Measurements from ENCODE around the gene DNPEP. TPM values are rescaled to one million over a fixed set of nuclear protein-coding genes. Genes with fewer than 3 reads are reported as not detected.

Gene DNPEP
- total RNA-seq, 2 donors from 2014 or later = 42.7 to 51.2 TPM

DNA sequence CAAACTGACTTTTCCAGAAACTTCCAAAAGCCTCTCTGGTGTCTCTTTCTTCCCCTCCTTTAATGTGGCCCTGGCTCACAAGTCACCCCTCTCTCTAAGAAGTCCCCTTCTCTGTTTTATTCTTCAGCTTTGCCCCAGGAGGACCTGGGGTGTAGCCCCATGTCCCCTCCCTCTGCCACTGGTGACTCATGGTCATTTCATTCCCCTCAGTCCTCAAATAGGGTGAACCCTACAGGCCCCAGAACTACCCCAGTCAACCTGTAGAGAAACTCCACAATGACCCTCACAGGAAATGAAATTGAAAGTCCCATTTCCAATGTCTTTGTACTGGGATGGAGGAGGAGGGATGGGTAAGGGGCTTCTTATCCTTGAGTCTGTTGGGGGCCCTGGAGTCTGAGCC is 40.8 kb upstream of the DNPEP start:
- Histone ChIP-seq H3K36me3 (peaks cover 5% of the 10 kb centered on the region), H3K27me3 (replicated peaks; ENCODE audit: insufficient read depth) (no peaks in the 10 kb centered on the region), H3K9me3 (no peaks in the 10 kb centered on the region), H3K4me1 (ENCODE audit: control insufficient read depth in 1 of 2, low read depth in 2 of 2) (peaks cover 3 to 37% of the 10 kb centered on the region in 2 donors), H3K27ac (peak overlapping the region; percentile 40 to 74), H3K4me3 (no peak overlapping the region)
- DNase-seq (ENCODE audit: low spot score) (no peak), ATAC-seq (ENCODE audit: insufficient number of reproducible peaks, low FRiP score, low read depth) (no peak)
- TF ChIP-seq, protein P1, sequence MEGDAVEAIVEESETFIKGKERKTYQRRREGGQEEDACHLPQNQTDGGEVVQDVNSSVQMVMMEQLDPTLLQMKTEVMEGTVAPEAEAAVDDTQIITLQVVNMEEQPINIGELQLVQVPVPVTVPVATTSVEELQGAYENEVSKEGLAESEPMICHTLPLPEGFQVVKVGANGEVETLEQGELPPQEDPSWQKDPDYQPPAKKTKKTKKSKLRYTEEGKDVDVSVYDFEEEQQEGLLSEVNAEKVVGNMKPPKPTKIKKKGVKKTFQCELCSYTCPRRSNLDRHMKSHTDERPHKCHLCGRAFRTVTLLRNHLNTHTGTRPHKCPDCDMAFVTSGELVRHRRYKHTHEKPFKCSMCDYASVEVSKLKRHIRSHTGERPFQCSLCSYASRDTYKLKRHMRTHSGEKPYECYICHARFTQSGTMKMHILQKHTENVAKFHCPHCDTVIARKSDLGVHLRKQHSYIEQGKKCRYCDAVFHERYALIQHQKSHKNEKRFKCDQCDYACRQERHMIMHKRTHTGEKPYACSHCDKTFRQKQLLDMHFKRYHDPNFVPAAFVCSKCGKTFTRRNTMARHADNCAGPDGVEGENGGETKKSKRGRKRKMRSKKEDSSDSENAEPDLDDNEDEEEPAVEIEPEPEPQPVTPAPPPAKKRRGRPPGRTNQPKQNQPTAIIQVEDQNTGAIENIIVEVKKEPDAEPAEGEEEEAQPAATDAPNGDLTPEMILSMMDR (IDR thresholded peaks at IDR 0.05) = no peak

DNA sequence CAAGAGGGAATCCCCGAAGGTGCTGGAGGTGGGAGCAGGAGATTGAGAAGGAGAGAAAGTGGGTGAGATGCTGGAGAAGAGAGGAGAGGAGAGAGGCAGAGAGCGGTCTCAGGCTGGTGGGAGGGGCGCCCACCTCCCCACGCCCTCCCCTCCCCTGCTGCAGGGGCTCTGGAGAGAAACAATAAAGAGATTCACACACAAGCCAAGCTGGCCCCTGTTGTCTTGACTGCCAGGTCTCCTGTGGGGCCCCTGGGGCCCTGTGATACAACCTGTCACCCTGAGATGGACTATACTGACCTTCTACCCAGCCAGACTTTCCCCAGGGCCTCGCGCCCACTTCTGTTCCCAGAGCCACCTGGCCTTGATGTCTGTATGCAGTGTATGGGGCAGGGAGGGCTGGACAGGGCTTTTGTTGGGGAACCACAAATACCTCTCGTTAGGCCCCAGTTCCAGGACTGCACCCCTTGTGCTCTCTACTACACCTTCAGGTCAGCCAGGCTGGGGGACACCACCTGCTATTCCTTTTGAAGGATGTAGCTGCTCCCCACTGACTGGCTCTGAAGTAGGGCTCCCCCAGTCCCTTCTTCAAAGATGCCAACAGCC is 38.9 kb upstream of the DNPEP start:
- no peak for ATAC-seq (ENCODE audit: insufficient number of reproducible peaks, low FRiP score, low read depth)
- TF ChIP-seq, protein P1 (IDR thresholded peaks at IDR 0.05) = no peak
- Histone ChIP-seq H3K36me3 (peaks cover 5% of the 10 kb centered on the region), H3K27ac (no peak overlapping the region), H3K9me3 (no peaks in the 10 kb centered on the region), H3K4me1 (ENCODE audit: control insufficient read depth in 1 of 2, low read depth in 2 of 2) (peaks cover 3 to 41% of the 10 kb centered on the region in 2 donors), H3K4me3 (no peak overlapping the region), H3K27me3 (replicated peaks; ENCODE audit: insufficient read depth) (no peaks in the 10 kb centered on the region)
- DNase-seq (ENCODE audit: low spot score) = no peak

DNA sequence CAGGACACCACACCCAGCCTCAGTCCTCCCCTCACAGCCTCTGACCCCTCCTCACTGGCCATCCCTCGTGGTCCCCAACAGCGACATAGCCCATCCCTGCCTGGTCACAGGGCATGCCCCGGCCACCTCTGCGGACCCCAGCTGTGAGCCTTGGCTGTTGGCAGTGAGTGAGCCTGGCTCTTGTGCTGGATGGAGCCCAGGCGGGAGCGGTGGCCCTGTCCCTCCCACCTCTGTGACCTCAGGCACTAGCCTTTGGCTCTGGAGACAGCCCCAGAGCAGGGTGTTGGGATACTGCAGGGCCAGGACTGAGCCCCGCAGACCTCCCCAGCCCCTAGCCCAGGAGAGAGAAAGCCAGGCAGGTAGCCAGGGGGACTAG is 38.3 kb upstream of the DNPEP start:
- ATAC-seq (ENCODE audit: insufficient number of reproducible peaks, low FRiP score, low read depth) (no peak), DNase-seq (ENCODE audit: low spot score) (no peak)
- TF ChIP-seq, protein P1 (IDR thresholded peaks at IDR 0.05) = no peak
- Histone ChIP-seq H3K27ac (no peak overlapping the region), H3K36me3 (peaks cover 5% of the 10 kb centered on the region), H3K4me1 (ENCODE audit: control insufficient read depth in 1 of 2, low read depth in 2 of 2) (peaks cover 3 to 36% of the 10 kb centered on the region in 2 donors), H3K9me3 (no peaks in the 10 kb centered on the region), H3K4me3 (no peak overlapping the region), H3K27me3 (replicated peaks; ENCODE audit: insufficient read depth) (no peaks in the 10 kb centered on the region)

DNA sequence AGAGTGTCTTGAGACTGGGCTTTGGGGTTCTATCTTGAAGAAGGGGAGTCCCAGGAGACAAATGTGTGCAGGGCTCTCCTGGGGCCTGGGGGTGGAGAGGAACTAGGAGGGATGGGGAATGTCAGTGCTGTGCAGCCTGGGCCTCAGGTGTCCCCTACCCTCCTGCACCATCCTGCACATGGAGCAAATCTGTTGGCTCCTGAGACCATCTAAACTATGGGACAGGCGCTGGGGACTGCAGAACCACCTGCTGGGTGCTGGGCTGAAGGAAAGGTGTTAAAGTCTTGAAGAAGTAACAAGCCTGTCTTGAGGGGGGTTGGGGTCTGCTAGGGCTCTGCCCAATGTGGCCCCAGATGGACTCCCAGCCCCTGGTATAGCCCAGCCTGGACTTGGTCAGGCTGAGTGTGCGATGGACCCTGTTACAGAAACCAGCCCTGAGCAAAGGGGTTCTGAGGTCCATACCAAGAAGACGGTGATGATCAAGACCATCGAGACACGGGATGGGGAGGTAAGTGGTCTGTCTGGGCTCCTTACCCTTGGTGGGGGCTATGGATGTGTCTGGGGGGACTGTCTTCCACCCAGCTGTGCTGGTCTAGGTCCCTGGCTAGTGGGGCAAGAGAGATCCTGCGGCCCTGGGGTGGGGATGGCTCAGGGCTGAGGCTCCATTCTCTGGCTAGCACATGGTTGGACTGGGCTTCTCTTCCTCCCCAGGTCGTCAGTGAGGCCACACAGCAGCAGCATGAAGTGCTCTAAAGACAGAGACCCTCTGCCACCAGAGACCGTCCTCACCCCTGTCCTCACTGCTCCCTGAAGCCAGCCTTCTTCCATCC is 37.7 kb upstream of the DNPEP start:
- Histone ChIP-seq H3K27ac (peak overlapping the region in 1 of 2 donors; percentile 78), H3K4me3 (no peak overlapping the region), H3K9me3 (no peaks in the 10 kb centered on the region), H3K27me3 (replicated peaks; ENCODE audit: insufficient read depth) (no peaks in the 10 kb centered on the region), H3K36me3 (peaks cover 5% of the 10 kb centered on the region), H3K4me1 (ENCODE audit: control insufficient read depth in 1 of 2, low read depth in 2 of 2) (peaks cover 3 to 32% of the 10 kb centered on the region in 2 donors)
- TF ChIP-seq, protein P1 (IDR thresholded peaks at IDR 0.05) = no peak
- DNase-seq (ENCODE audit: low spot score) (no peak), ATAC-seq (ENCODE audit: insufficient number of reproducible peaks, low FRiP score, low read depth) (no peak)

DNA sequence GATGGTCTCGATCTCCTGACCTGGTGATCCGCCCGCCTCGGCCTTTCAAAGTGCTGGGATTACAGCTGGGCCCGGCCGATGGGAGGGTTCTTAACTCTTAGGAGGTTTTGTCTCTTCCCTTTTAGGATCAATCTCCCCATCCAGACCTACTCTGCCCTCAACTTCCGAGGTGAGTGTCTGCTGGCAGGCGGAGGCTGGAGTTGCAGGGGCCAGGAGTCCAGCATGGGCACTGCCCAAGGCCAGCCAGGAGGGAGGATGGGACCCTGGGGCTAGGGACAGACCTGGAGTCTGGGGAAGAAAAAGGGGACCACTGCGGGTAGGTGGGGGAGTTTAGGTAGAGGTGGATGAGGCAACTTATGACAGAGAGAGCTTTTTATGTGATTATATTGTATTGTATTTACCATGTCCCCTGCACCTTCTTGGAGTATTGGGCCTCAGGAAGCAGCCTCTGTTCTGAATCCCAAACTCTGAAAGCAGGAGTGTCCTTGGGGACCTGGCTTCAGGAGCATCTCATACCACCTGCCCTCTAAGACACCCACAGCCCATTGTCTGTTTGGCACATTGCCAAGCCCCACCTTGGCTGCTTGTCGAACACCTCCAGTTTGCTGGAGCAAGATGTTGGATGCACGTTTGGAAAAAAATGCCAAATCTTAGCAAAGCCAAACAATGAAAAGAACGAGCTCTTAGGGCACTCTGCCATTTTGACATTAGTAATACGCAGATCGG is 36.1 kb upstream of the DNPEP start:
- TF ChIP-seq, protein P1 (IDR thresholded peaks at IDR 0.05) = no peak
- Histone ChIP-seq H3K27me3 (replicated peaks; ENCODE audit: insufficient read depth) (no peaks in the 10 kb centered on the region), H3K36me3 (peaks cover 5% of the 10 kb centered on the region), H3K27ac (peak overlapping the region; percentile 74 to 78), H3K4me1 (ENCODE audit: control insufficient read depth in 1 of 2, low read depth in 2 of 2) (peaks cover 6 to 40% of the 10 kb centered on the region in 2 donors), H3K9me3 (no peaks in the 10 kb centered on the region), H3K4me3 (peak overlapping the region; percentile 21)
- DNase-seq (ENCODE audit: low spot score) = no peak
- peak; percentile 26 for ATAC-seq (ENCODE audit: insufficient number of reproducible peaks, low FRiP score, low read depth)

Measured in thoracic aorta (tissue), 2 donors.